Measurements from ENCODE around the gene PTPRCAP.
A peak's percentile ranks its signal among the peaks of the same experiment; 100 is the strongest.

The PTPRCAP gene

GRCh38 chr11:67423466-67423865, 14.0 kb downstream of the PTPRCAP start:
- DNase-seq = no peak

- DNase-seq = no peak
Observed at GRCh38 chr11:67422891-67423290, 14.6 kb downstream of the PTPRCAP start.

GRCh38 chr11:67421430-67422031, 16.0 kb downstream of the PTPRCAP start:
- DNase-seq = no peak

DNA sequence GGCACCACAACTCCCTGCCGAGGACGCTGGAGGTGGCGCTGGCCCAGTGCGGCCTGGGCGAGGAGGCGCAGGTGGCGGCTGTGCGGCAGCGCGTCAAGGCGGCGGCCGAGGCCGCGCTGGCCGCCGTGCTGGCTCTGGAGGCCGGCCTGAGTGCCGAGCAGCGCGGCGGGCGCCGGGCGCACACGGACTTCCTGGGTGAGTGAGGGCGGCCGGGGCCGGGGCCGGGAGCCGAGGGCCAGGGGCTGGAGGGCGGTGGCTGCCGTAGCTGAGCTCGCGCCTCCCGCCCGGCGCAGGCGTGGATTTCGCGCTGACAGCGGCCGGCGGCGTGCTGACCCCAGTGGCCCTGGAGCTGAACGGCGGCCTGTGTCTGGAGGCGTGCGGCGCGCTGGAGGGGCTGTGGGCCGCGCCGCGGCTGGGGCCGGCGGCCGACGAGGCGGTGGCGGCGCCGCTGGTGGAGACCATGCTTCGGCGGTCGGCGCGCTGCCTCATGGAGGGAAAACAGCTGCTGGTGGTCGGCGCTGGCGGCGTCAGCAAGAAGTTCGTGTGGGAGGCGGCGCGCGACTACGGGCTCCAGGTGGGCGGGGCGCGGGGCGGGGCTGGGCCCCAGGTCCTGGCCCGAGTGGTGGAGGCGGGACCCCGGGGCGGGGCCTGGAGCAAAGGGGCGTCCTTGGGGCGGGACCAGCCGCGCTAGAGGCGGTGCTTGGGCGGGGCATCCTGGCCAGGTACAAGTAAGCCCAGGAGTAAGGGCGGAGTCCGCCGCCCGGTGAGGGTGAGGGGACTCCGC, 16.6 kb downstream of the PTPRCAP start:
- peak; percentile 95 for DNase-seq

- DNase-seq = no peak
Observed at GRCh38 chr11:67420147-67420645, 17.3 kb downstream of the PTPRCAP start.

DNA sequence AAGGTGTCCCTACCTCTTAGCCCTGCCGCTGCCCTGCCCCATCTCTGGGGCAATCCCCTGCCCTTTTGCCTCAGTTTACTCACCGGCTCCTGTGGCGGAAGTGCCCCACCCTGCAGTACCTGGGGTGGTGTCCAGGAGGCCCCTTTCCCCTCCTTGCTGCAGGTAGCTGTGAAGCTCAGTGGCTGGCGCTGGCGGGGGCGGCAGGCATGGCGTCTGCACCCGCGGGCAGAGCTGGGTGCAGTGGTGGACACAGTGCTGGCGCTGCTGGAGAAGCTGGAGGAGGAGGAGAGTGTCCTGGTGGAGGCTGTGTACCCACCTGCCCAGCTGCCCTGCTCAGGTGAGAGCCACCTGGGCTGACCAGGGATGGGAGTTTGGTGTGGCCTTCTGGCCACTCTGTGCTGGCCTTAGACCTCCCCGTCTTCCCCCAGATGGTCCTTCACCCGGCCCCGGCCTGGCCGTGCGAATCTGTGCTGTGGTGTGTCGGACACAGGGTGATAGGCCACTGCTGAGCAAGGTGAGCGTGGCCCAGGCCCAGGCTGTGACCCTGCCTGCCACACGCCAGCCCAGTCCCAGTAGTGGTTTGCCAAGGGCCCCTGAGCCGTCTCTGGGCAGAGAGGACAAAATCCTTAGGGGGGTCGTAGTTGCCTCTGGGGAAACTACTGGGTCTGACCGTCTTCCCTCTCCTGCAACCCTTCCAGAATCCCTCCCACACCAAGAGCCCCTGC, 18.0 kb downstream of the PTPRCAP start:
- no peak for DNase-seq

DNA sequence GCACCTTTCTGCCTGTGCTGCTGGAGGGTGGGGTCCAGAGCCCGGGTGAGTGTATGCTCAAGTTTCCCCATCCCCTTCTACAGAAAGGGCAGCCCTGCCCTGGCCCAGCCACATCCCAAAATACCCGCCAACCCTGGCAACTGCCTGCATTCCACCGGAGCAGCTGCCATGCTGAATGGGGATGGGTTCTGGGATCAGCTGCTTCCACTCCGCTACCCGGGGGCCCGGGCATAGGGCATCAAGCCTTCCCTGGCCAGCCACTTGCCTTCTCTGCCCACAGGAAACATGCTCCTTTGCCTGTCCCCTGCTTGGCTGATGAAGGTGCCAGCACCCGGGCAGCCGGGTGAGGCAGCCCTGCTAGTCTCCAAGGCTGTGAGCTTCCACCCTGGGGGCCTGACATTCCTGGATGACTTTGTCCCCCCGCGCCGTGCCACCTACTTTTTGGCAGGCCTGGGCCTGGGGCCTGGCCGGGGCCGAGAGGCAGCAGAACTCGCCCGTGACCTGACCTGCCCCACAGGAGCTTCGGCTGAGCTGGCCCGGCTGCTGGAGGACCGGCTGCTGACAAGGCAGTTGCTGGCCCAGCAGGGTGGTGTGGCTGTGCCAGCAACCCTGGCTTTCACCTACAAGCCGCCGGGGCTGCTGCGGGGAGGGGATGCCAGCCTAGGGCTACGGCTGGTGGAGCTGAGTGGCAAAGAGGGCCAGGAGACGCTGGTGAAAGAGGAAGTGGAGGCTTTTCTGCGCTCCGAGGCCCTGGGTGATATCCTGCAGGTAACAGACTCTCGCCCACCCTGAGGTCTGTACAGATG, 18.8 kb downstream of the PTPRCAP start:
- DNase-seq = no peak

GRCh38 chr11:67417425-67417824, 20.1 kb downstream of the PTPRCAP start:
- no peak for DNase-seq

GRCh38 chr11:67416416-67417335, 20.8 kb downstream of the PTPRCAP start:
- DNase-seq = no peak

DNA sequence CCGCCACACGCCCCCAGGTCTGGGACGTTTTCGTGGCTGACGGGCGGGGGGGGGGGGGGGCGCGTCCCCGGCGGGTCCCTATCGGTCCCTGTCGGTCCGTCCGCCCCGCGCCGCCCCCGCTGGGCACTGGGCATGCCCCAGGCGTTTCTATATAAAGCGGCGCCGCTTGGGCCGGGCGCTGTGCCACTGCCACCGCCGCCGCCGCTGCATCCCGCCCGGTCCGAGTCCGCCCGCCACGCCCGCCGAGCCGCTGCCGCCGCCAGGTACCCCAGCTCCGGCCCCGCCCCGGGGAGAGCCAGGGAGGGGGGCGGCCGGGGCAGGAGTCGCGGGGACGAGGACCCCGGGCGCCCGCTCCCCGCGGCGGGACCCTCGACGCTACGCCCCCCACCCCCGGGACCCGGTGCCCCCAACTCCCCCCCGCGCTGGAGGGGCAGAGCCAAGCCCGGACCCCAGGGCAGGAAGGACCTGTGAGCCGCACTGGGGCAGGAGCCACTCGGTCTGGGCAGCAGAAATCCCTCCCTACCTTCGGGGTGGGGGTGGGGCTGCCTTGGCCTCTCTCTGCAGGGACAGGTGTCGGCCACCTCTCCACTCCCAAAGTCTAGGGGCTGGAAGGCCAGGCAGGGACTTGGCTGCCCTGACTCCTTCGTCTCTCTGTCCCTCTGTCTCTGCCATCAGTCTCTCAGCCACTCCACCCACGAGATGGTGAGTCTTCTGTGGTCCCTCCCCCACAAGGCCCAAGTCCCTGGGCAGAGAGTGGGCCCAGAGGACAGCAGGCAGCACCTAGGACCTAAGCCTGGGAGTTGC, 21.8 kb downstream of the PTPRCAP start, which contains the start of gene CARNS1:
TSS of gene CARNS1 (plus strand) at position 178 of the 804 bp plus-strand sequence. CDS start at position 700, 522 bp downstream.
- no peak for DNase-seq

GRCh38 chr11:67413266-67413849, 24.1 kb downstream of the PTPRCAP start:
- no peak for DNase-seq

DNA sequence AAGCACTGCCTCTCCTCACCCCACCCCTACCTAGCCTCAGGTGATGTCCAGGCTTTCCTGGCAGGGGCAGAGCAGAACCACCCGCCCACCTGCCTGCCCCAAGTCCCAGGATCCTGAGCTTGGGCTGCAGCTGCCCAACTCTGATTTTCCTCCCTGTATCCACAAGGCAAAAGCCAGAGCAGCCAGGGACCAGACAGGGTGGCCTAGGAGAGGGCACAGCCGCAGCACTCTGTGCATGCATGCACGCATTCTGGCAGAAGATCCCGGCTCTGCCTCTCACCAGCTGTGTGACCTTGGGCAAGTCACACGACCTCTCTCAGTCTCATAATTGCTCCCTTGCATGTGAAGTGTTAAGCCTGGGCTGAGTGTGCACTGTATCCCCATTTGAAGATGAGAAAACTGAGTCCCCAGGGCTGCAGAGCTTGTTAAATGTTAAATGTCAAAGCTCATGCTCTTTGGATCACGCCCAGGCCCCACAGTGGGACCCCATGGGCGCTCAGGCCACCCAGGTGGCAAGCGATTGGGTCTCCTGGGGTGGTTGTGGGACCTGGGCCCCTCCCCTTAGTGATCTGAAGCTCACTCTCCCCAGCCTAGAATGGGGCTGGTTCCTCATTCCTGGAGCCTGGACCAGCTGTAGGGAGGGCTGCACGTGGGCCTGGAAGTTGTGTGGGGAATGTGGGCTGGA, 24.8 kb downstream of the PTPRCAP start:
- DNase-seq = no peak

DNA sequence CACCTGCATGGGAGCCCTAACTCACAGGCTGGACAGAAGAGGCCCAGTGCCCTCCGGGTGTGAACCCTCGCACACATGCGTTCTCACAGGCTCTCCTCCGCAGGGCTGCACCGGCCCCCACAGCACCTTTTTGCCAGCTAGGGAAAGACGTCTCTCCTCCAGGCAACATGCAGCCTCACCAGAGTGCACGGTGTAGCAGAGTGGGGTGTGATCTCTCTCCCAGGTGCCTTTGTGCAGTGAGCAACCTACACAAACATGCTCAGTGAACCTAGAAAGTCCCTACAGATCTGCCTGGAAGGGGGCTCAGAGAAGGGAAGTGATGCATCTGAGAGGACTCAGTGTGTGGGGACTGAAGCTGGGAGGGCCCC, 25.7 kb downstream of the PTPRCAP start:
- no peak for DNase-seq

DNA sequence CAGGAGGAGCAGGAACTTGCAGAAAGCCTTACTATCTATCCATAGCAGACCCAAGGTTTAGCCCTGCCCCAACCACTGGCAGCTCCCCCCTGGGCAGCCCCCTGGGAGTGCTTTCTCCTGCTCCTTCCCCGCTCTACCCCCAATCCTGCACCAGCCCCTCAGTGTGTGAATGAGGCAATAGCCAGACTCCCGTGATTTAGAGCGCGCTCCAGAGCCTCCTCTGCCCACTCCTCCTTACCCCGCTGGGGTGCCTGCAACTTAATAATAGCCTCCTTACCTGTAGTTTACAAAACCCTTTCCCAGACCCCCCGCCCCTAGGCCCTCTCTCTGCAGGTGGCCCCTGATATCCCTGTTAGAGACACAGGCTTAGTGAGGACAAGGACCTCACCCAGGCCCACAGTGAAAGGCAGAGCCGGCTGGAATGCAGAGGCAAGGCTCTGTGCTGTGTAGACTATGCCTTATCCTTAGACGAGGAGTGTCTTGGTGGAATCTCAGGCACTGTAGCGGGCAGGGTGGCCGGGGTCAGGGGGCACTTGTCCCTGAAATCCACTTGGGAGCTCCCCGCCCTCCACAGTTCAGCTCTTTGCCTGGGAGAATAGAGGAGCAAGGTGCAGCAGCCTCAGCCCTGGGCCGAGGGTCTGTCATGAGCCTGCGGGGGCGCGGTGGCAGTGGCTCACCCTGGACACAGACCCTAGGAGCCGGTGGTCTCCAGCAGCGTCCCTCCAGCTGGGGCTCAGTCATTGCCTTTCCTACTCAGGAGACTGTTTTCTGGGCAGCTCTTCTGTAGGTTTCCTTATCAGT, 26.3 kb downstream of the PTPRCAP start:
- no peak for DNase-seq

DNA sequence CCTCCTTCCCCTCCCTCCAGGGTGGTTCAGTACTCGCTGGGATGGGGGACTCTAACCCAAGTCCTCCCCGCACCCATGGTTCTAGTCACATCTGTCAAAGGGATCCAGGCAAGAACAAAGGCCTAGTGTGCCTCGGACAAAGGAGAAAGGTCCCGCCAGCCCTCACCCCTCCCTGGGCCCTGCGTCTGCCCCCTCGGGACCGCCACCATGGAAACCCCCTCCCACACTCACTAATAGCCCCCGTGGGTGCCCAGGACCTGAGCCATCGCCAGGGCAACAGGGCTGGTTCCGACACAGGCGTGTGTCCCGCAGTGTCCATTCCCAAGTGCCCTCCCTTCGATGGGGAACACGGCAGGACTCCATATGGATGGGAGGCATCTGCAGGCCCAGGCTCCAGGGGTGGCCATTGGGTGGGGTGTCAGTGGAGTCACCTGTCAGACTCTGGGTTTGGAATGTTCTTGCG, 27.1 kb downstream of the PTPRCAP start:
- DNase-seq = no peak

DNA sequence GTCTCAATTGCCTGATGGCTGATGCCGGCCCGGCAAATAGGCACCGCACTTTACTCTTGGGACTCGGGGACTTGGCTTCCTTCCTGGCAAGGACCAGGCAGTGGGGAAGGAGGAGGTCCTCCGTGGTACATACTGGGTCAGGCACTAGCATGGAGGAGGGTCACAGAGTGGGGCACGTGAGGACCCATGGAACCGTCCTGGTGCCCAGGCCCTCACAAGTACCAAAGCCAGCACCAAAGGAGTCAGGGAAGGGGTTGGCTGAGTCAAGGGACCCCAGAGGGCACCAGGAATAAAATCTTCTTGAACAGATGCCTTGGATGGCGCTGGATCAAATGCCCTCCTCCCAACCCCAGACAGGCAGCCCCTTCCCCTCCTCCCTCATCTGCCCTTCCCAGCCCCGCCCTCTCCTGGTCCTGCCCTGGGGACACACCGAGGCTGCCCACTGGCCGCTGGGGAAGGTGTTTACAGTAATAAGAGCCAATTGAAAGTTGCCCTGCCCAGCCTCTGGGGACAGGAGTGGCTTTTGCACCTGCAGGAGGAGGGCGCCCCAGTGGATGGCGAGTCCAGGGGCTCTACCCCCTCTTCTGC, 27.6 kb downstream of the PTPRCAP start:
- DNase-seq = no peak

DNA sequence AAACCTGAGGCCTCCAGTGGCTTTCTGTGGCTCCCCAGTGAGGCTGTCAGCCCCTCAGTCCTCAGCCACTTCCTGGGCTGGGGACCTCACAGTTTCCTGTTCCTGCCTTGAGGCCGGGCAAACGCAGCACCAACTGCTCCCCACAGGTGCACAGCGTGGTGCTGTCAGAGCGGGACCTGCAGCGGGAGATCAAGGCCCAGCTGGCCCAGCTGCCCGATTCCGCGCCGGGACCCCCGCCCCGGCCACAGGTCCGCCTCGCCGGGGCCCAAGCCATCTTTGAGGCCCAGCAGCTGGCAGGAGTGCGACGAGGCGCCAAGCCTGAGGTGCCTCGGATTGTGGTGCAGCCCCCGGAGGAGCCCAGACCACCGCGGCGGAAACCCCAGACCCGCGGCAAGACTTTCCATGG, 28.2 kb downstream of the PTPRCAP start:
- DNase-seq = no peak

GRCh38 chr11:67408437-67409200, 28.9 kb downstream of the PTPRCAP start:
- no peak for DNase-seq

Data from suppressor macrophage treated with lipopolysaccharide for 4 hours (primary cell).